Measurements from ENCODE around the gene DNAAF9. TPM values are rescaled to one million over a fixed set of nuclear protein-coding genes. Genes with fewer than 3 reads are reported as not detected.

Gene DNAAF9
- total RNA-seq, 2 experiments from 2014 or later = 1.8 to 2.2 TPM

- CTCF ChIA-PET = interaction anchor here (0.5 to 0.7 kb wide), 2 partner anchors 51 to 337 kb away, joined by 3 read pairs; no protein-coding TSS in a partner anchor
Measured at GRCh38 chr20:3358676-3359340, 48.7 kb downstream of the DNAAF9 start.

More at GRCh38 chr20:3358676-3359340, 48.7 kb downstream of the DNAAF9 start:
- DNase-seq = no peak
- Mint-ChIP-seq H3K4me3 (no peak overlapping the region), H3K9me3 (no peaks in the 10 kb centered on the region), H3K27ac (no peak overlapping the region), H3K36me3 (no peaks in the 10 kb centered on the region), H3K4me1 (ENCODE audit: low read depth) (no peaks in the 10 kb centered on the region), H3K27me3 (no peaks in the 10 kb centered on the region)
- POLR2A ChIA-PET = no interaction called here
- intact Hi-C loops (cut with micrococcal nuclease) = no loop called here

Other genes starting within 250 kb of the DNAAF9 start
- 10 to 100 TPM; 20.8 to 22.8 TPM for gene FASTKD5, start 247.8 kb downstream of the DNAAF9 start, total RNA-seq
- 1 to 10 TPM; 5.8 to 7.0 TPM for gene UBOX5, start 247.8 kb downstream of the DNAAF9 start, total RNA-seq
- gene LZTS3, start 234.1 kb downstream of the DNAAF9 start, total RNA-seq = 1 to 10 TPM; 1.4 to 1.5 TPM
- 10 to 100 TPM; 72.1 to 76.8 TPM for gene DDRGK1, start 203.0 kb downstream of the DNAAF9 start, total RNA-seq
- 10 to 100 TPM; 54.0 to 56.2 TPM for gene ITPA, start 198.2 kb downstream of the DNAAF9 start, total RNA-seq
- gene SLC4A11, start 168.5 kb downstream of the DNAAF9 start, total RNA-seq = 1 to 10 TPM in 1 of 2 experiments, under 1 TPM in 1; 0.87 to 1.1 TPM
- 1 to 10 TPM; 7.3 to 7.8 TPM for gene ATRN, start 63.3 kb upstream of the DNAAF9 start, total RNA-seq